Smooth muscle cell (in vitro differentiated cells): Measurements from ENCODE around the gene HDAC2. TPM values are rescaled to one million over a fixed set of nuclear protein-coding genes. Genes with fewer than 3 reads are reported as not detected.
A peak's percentile ranks its signal among the peaks of the same experiment; 100 is the strongest.

ENCODE experiments used
- DNase-seq: peaks from one replicate; lab custom pipeline; 2025; ENCODE audit not compliant: unreplicated experiment; lab: John Stamatoyannopoulos, UW
- H2AFZ ChIP-seq: fragments of 200-600 bp; sonication (generic); 2 replicates; pipeline ENCODE4 v1.6.0; 2016; ENCODE audit warnings: antibody characterized with exemption, low read depth, mild to moderate bottlenecking
- H3F3A ChIP-seq: fragments of 200-600 bp; sonication (generic); 2 replicates; pipeline ENCODE4 v1.6.0; 2017; ENCODE audit warnings: antibody characterized with exemption, low read depth
- H3K27ac ChIP-seq: fragments of 200-600 bp; sonication (generic); 2 replicates; pipeline ENCODE4 v1.5.1; 2016; ENCODE audit warnings: low read depth, mild to moderate bottlenecking
- H3K27me3 ChIP-seq: fragments of 200-600 bp; sonication (generic); 2 replicates; pipeline ENCODE4 v1.6.1; 2016; ENCODE audit warnings: low read depth, mild to moderate bottlenecking
- H3K36me3 ChIP-seq: fragments of 200-600 bp; sonication (generic); 2 replicates; pipeline ENCODE4 v1.5.1; 2016; ENCODE audit warnings: low read depth
- H3K4me1 ChIP-seq: fragments of 200-600 bp; sonication (generic); 2 replicates; pipeline ENCODE4 v1.5.1; 2016; ENCODE audit warnings: low read depth
- H3K4me2 ChIP-seq: fragments of 200-600 bp; sonication (generic); 2 replicates; pipeline ENCODE4 v1.6.0; 2016; ENCODE audit warnings: mild to moderate bottlenecking
- H3K4me3 ChIP-seq: fragments of 200-600 bp; sonication (generic); 2 replicates; pipeline ENCODE4 v1.5.1; 2016; ENCODE audit warnings: mild to moderate bottlenecking
- H3K79me2 ChIP-seq: fragments of 200-600 bp; sonication (generic); 2 replicates; pipeline ENCODE4 v1.6.0; 2016; ENCODE audit warnings: low read depth, mild to moderate bottlenecking
- H3K9ac ChIP-seq: fragments of 200-600 bp; sonication (generic); 2 replicates; pipeline ENCODE4 v1.6.0; 2016; ENCODE audit warnings: low read depth
- H3K9me3 ChIP-seq: fragments of 200-600 bp; sonication (generic); replicated peaks from 2 replicates; pipeline ENCODE4 v1.5.1; 2016; ENCODE audit warnings: low read depth
- H4K20me1 ChIP-seq: fragments of 200-600 bp; sonication (generic); 2 replicates; pipeline ENCODE4 v1.6.0; 2016; ENCODE audit warnings: low read depth
- CTCF ChIP-seq: fragments of 200-600 bp; sonication (generic); IDR thresholded peaks from 2 replicates; pipeline ENCODE4 v1.5.1; 2017; ENCODE audit warnings: borderline replicate concordance, mild to moderate bottlenecking, antibody characterized with exemption; ENCODE audit not compliant: insufficient read depth, poor library complexity, severe bottlenecking
- WGBS: methylation state at CpG from one replicate; pipeline ENCODE4 v1.1.7; 2016; ENCODE audit warnings: low lambda C conversion rate; 5-methylcytosine and 5-hydroxymethylcytosine counted together
- polyA plus RNA-seq: library from polyadenylated mRNA; unstranded; fragments of >200 nt; fragmentation: Nextera tagmentation; extraction: Ambion mirVana; gene quantifications from 2 replicates; pipeline ENCODE4 v1.2.1, GENCODE V29; 2016
- total RNA-seq: library from RNA; depleted of rRNA; stranded (reverse); fragments of >200 nt; gene quantifications from 2 replicates; pipeline ENCODE4 v1.2.3, GENCODE V29; 2014

Gene HDAC2
- total and polyA plus RNA-seq, 2 experiments from 2014 or later, result 192 to 198 TPM

DNA sequence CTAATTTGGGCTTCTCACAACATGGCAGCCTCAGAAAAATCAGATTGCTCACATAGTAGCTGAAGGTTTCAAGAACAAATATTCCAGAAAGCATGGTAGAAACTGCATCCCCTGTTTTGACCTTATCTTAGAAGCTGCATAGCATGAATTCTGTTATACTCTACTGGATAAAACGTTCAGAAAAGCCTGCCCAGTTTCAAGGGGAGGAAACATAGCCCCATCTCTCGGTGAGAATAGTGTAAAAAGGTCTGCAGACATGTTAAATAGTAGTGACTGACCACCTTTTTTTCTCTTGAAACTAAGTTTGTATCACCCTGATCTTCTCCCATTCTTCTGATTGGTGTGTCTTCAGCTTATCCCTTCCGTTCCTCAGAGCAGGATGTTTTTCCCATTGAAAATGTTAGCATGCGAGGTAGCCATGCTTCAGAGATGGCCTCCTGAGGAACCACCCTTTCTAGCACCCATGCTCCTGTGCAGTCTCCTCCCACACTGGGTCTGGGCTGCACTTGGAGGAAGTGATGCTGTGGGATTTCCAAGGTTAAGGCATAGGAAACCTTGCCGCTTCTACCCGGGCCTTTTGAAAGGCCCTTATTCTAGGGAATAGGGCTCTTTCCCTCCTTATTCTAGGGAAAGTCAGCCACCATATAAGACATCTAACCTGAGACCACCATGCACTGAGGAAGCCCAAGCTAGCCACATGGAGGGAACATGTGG lies 63.7 kb downstream of the HDAC2 start:
- no peaks in the 10 kb centered on the region for H3K4me1 ChIP-seq
- H3K4me2 ChIP-seq, result no peak overlapping the region
- no peak overlapping the region for H2AFZ ChIP-seq
- no peak for TF ChIP-seq CTCF
- H3K9me3 ChIP-seq, result no peaks in the 10 kb centered on the region
- H3K27ac ChIP-seq, result no peak overlapping the region
- H3K27me3 ChIP-seq, result no peaks in the 10 kb centered on the region
- no peak overlapping the region for H3K4me3 ChIP-seq
- no peaks in the 10 kb centered on the region for H3F3A ChIP-seq
- 84% methylated on average over 6 of the region's 6 CpGs for WGBS
- DNase-seq, result no peak
- no peaks in the 10 kb centered on the region for H4K20me1 ChIP-seq
- H3K9ac ChIP-seq, result no peak overlapping the region
- H3K79me2 ChIP-seq, result no peaks in the 10 kb centered on the region
- H3K36me3 ChIP-seq, result no peaks in the 10 kb centered on the region

GRCh38 chr6:113903666-113904330 lies 67.2 kb downstream of the HDAC2 start:
- H3F3A ChIP-seq, result no peaks in the 10 kb centered on the region
- H3K27ac ChIP-seq, result no peak overlapping the region
- DNase-seq, result no peak

DNA sequence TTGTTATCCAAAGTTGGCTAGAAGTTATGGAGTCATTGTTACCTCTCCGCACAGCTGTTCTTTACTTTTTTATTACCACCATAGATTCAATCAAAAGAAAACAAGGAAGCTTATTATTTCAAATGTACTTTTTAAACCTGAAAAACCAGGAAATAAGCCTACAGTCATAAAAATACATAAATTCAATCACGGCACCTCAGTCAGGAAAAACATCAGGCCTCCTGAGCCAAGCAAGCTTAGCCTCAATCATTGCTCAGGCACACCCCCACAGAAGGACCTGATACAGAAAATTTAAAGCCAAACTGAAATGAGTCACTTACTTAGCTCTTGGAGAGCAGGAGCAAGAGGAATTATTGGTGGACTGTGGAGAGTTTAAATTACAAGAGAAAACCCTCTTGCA lies 69.5 kb downstream of the HDAC2 start:
- no peak for DNase-seq
- no peaks in the 10 kb centered on the region for H3K79me2 ChIP-seq
- WGBS, result 74% methylated on average over 2 of the region's 2 CpGs

More at GRCh38 chr6:113903666-113904330, 67.2 kb downstream of the HDAC2 start:
- WGBS, result 39% methylated on average over 9 of the region's 9 CpGs
- Histone ChIP-seq H3K4me1 (no peaks in the 10 kb centered on the region), H3K4me3 (no peak overlapping the region), H4K20me1 (no peaks in the 10 kb centered on the region), H2AFZ (peak overlapping the region; percentile 72), H3K4me2 (peak overlapping the region; percentile 66), H3K9me3 (no peaks in the 10 kb centered on the region), H3K79me2 (no peaks in the 10 kb centered on the region), H3K9ac (no peak overlapping the region), H3K36me3 (no peaks in the 10 kb centered on the region), H3K27me3 (no peaks in the 10 kb centered on the region)
- TF ChIP-seq CTCF, result no peak

More for the DNA sequence above, 69.5 kb downstream of the HDAC2 start:
- Histone ChIP-seq H3K9me3 (no peaks in the 10 kb centered on the region), H3K27me3 (no peaks in the 10 kb centered on the region), H3K4me2 (no peak overlapping the region), H3F3A (no peaks in the 10 kb centered on the region), H4K20me1 (no peaks in the 10 kb centered on the region), H3K36me3 (no peaks in the 10 kb centered on the region), H2AFZ (no peak overlapping the region), H3K9ac (no peak overlapping the region), H3K27ac (no peak overlapping the region), H3K4me3 (no peak overlapping the region), H3K4me1 (no peaks in the 10 kb centered on the region)
- TF ChIP-seq CTCF, result no peak
